NCI-H146 (cell line): ENCODE data around the gene VGLL1.

ENCODE experiments used
- DNase-seq: peaks from one replicate; lab custom pipeline; 2025; lab: John Stamatoyannopoulos, UW

The VGLL1 gene, protein sequence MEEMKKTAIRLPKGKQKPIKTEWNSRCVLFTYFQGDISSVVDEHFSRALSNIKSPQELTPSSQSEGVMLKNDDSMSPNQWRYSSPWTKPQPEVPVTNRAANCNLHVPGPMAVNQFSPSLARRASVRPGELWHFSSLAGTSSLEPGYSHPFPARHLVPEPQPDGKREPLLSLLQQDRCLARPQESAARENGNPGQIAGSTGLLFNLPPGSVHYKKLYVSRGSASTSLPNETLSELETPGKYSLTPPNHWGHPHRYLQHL

DNA sequence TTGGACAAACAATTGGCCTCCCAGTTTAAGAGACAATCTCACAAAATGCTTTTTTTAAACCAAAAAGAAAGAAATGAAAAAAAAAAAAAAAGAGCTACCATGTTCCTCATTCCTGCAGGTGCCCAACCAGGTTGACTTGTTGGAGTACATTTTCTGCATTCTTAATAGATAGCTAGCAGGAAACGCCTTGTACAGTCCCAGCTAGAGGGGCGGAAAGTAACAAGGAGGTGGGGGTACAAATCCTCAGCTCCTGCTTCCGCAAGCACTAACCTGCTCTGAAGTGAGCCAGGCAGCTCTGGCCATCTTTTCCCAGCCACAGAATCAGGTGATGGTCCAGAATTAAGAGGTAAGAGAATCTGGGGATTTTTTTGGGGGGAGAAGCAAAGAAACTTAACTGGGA lies at the start of gene VGLL1:
Gene VGLL1 (plus strand): TSS at position 265 of the 400 bp plus-strand sequence. CDS start 3,806 bp downstream, outside the sequence.
- no peak for DNase-seq

DNA sequence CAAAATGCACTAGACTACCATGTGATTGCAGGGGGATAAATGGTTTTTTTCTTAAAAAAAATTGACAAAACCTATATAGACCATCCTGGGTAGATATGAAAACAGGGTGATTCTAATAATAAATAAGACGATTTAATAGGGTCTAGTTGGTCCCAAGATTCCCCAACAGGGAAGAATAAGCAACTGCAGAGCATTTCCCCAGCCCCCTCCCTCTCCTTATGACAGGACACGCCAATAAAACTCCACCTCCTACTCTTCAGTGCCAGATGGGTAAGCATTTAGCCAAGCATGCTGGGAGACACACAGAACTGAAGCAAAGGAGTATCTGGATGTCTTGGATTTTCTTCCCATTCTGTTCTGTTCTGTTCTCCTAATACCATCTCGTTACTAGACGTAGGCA lies 44.4 kb upstream of the VGLL1 start, which contains the start of gene BRS3:
Gene BRS3 (plus strand): TSS at position 301 of the 400 bp plus-strand sequence. CDS start 168 bp downstream, outside the sequence.
- DNase-seq, result no peak

DNA sequence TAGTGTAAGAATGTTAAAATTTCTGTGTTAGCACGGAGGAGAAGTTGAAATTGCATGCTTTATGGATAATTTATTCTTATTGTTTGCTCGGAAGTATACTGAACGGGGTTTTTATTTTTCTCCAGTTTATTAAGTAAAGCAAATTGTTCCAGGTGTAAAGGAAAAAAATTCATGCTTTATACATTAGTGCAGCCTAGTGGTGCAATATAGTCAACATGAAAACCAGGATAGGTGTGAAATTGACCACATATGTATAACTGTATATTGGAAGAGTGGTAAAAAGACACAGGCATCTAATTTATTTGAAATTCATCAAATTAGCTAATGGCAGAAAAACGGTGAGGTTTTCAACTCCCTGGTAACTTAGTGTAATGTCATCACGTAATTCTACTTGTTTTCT lies 43.3 kb upstream of the VGLL1 start:
- peak; percentile 5 for DNase-seq

DNA sequence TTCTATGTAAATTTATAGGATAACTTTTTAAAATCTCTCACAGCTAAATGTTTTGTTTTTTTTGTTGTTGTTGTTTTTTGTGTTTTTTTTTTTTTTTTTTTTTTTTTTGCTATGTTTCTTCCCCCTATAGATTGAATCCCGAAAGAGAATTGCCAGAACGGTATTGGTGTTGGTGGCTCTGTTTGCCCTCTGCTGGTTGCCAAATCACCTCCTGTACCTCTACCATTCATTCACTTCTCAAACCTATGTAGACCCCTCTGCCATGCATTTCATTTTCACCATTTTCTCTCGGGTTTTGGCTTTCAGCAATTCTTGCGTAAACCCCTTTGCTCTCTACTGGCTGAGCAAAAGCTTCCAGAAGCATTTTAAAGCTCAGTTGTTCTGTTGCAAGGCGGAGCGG lies 40.2 kb upstream of the VGLL1 start:
- no peak for DNase-seq

DNA sequence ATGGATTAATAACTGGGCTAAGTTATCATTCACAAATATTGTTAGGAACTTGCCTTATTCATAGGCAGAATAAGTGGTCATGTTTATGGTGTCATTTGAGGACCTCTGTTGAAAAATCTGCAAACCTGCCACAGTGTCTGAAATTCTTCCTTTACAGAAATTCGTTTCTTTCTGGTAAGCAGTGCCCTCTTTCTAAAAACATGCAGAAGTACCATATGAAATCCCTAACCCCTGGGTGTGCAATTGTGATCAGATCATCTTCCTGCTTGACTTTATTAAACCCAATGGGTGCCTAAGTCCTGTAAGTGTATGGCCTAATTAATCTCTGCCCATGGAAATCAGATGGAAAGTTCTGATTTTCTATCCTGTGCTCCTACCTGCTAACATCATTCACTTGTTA lies 39.0 kb upstream of the VGLL1 start:
- DNase-seq, result no peak

DNA sequence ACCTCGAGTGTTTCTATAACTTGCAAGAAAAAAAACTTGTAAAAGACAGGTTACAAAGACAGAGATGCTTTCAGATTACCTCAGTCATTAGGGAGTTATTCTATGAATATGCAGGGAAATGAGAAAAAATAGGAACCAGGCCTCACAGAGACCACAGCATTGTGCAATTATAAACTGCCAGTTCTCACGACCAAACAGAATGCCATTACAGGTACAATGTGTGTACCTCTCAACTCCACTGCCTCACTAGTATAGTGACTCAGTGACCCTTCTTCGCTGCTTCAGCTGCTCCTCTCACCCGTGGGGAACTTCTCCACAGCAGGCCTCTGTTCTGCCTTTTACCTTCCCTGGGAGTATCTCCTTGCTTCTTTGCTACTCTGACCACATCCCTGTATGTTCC lies 37.0 kb upstream of the VGLL1 start:
- DNase-seq, result no peak

DNA sequence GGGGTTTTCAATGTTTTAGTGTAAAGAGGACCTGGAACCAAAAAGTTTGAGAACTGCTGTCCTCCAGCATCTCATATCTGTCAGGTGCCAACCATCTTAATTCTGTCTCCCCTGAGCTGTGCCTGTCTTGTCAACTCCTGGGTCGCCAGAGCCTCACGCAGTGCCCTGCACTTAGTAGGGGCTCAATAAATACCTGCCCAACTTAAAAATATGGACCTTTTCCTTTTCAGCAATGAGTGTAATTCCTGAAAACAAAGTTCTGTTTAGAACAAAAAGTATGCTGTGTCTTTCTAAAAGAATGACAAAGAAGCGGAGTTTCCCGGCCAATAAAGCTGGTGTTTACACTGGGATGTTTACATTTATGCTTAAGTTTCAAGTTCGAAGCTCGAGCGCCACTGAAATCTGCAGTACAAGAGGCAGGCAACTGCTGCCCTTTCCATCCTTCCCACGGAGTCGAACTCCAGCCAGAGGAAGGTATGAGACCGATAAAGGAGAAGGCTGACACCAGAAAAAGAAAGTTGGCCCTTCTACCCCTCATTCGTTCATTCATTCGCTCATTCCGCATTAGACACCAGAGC lies 35.7 kb upstream of the VGLL1 start:
- peak; percentile 51 for DNase-seq

DNA sequence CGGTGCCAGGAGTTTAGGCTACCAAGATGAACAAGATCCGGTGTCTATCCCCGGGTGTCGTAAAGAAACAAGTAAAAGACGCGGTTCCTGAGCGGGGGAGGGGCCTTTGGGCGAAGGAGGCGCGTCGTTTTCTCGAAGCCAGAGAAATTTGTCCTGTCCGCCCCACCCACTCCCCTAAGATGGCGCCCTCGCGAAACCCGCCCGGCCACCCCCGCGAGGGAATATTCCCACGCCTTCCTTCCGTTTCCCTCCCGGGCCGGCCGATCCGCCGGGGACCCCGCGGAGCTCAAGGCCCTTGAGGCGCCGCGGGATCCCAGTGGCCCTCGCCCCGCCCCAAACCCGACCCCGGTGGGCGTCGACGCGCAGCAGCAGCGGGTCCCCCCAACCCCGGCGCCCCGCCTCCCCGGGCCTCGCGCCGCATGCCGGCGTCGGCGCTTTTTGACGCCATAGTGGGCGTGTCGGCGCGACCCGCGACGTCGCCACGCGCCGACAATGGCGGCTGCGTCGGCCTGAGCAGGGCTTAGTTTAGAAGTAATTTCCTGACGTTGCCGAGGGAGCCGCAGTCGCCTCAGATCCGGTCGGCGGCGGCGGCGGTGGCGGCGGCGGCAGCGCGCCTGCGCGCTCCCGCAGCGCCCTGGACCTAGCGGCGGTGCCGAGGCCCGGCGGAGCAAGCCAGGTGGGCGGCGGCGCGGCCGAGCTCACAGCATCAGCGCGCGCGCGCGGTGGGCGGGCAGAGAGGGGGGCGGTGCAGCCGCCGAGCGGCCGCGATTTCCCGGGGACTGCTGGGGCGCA lies 35.1 kb upstream of the VGLL1 start:
- peak; percentile 87 for DNase-seq

DNA sequence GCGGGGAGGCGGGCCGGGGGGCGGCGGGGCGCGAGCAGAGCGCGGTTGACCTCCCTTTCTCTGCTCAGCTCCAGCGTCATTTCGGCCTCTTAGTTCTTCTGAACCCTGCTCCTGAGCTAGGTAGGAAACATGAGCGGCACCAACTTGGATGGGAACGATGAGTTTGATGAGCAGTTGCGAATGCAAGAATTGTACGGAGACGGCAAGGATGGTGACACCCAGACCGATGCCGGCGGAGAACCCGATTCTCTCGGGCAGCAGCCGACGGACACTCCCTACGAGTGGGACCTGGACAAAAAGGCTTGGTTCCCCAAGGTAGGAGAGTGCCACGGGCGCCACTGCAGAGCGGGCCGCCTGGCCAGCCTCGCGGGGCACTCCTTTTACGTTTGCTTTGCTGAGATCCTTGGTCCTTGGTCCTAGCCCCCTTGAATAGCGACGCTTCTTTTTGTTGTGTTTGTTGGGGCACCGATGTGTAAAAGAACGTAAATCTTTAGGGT lies 34.4 kb upstream of the VGLL1 start, which contains the start of gene HTATSF1:
Gene HTATSF1 (plus strand): TSS at position 37 of the 497 bp plus-strand sequence. CDS start 93 bp downstream, at position 130.
- DNase-seq, result no peak

DNA sequence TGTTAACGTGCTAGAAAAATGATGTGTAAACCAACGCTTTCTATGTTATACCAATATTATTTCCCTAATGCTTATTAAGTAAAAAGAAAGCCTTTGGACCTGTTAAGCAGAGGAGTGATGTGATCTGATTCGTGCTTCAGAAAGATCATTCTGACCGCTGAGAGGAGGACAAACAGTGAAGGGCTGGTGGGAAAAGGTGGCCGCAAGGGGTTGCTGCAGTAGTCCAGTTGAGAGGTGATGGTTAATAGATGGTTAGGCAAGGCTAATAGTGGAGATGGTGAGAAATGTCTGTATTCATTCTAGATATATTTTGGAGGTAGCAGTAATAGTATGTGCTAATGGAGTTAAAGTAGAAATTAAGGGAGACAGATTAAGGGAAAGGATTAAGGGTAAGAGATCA lies 12.9 kb upstream of the VGLL1 start:
- no peak for DNase-seq

DNA sequence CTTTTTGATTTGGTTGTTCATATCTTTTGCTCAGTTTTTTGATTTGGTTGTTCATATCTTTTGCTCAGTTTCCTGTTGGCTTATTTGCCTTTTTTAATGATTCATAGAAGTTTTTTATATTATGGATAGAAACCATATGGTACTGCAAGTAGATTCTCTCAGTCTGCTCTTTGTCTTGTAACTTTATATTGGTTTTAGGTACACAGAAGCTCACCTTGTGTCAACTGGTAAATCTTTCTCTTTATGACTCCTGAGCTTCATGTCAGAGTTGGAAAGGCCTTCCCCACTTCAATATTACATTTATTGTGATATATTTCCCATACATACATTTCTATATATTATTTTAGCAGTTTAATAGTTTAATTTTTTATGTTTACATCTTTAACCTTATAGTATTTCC lies 8.2 kb upstream of the VGLL1 start:
- no peak for DNase-seq

DNA sequence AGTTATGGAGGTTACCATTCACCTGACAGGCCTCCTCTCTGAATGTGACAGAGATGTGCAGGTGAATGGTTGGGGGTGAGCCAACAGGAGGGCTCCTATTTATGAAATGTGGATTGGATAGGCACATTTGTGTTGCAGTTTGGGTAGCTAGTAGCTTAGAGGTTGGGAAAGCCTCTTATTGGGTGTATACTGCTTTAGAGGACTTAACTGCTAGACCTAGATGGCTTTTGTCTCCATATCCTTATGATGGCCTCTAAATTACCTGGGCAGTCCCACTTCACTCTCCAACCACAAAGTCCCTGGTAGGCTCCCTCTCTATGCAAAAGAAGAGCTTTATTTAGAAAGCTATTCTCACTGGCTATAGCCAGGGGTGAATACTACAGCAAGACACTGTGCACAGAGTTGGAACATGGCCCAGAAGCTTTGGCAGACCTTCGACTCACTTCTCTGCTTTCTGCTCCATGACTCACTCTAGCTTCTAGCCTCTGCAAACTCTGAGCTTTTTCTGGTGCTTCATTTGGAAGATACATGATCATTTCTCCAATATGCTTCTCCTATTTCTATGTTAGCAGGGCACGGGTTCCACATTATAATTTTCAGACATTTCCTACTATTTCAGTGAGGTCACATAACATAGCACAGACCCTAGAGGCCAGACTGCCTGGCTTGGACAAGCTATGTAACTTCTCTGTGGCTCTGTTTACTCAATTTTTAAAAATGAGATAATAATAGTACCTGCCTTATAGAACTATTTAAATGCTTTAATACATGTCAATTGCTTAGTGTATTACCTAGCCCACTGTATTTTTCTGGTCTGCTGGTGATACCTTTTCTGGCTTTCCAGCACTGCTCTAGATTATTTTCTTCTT lies 6.0 kb upstream of the VGLL1 start:
- no peak for DNase-seq

DNA sequence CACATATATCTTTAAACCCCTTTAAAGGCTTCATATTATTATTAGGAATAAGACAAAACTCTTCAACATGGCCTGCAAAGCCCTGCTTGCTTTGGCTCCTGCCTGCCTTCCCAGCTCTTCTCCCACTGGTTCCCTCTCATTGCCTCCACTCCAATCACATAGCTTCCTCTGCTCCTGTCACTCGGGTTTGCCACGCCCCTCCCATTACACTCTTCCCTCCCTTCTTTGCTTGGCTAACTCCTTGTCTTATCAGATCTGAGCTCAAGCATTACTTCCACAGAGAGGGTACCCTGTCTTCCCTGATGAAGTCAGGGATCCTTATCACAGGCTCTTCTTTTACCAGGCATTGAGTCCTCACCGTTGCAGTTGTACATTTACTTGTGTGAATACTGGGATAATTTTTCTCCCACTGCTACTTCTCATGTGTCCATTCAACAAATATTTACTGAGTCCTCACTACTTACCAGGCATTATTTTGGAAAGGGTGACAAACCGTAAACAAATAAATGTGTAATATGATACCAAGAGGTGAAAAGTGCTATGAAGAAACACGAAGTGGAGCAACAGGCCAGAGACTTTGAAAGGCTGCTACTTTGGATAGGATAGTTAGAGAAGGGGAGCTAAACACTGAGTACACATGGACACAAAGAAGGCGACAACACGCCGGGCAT lies 3.2 kb upstream of the VGLL1 start:
- DNase-seq, result no peak

DNA sequence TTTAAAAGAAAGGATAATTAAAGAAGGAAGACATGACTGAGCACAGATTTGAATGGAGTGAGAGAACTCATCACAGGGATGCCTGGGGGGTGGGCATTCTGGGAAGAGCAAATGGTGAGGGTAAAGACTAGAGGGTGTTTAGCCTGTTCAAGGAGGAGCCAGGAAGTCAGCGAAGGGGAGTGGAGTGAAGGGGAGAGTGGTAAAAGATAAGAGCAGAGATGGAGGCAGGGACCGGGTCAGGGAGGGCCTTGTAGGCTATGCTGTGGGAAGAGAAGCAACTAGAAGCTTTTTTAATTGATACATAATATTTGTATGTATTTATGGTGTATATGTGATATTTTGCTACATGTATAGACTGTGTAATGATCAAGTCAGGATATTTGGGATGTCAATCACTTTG lies 2.2 kb upstream of the VGLL1 start:
- DNase-seq, result no peak

DNA sequence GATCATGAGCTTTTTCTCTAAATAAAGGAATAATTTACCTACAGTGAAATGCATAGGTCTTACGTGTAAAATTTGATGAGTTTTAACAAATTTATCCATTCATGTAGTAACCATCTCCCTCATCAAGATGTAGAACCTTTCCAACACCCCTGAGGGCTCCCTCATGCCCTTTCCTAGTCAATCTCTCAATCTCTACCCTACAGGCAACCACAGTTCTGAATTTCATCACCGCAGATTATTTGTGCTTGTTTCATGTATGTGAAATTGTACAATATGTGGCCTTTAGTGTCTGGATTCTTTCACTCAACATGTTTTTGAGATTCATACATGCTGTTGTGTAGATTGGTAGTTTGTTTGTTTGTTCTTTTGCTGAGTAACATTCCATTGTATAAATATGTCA lies 2.1 kb downstream of the VGLL1 start:
- no peak for DNase-seq

DNA sequence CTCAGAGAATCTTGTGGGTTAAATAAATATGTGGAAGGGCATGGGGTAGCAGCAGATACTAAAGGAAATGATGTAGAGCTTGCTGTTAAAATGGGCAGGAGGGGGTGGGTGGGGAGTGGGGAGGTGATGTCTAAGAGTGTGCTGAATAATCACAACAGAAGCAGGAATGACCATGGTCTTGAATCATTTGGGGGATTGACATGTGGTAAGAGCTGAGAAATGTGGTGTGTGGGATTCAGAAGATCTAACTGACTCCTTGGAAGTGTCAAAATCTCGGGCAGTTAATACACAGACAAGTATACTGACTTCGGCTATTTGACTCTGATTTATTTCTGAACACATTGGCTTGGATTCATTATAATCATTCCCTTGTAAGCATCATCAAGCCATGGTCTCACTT lies 6.8 kb downstream of the VGLL1 start:
- DNase-seq, result no peak

DNA sequence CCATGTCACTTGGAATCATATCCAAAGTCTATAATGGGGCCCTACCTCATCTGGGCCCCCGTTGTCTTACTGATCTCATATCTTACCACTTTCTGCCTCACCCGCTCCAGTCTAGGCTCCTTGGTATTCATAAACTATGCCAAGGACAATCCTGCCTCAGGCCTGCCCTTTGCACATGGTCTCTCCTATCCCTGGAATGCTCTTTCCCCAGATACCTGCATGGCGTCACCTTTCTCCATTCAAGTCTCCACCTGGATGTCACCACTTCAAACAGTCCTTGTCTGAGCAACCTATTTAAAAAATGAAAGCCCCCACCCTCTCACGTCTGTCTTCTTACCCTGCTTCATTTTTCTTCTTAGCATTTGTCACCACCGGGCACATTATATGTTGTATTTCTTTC lies 8.2 kb downstream of the VGLL1 start:
- no peak for DNase-seq

DNA sequence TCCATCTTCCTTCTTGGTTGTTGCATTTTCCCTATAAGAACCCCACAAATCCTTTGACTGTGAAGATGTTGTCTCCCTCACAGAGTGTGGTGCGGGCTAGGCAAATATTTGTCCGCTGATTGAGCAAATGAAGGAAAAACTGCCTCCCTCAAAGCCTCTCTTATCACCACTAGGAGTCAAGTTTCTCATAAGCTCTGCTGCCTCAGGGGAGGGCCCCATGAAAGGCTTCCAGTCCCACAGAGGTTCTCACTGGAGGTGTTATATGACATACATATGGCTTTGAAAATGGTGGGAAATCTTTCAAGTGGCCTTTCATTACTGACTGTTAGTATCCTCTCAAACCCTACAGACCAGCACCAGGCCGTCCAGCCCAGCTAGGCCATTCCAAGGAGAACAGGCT lies 9.3 kb downstream of the VGLL1 start:
- peak; percentile 26 for DNase-seq

DNA sequence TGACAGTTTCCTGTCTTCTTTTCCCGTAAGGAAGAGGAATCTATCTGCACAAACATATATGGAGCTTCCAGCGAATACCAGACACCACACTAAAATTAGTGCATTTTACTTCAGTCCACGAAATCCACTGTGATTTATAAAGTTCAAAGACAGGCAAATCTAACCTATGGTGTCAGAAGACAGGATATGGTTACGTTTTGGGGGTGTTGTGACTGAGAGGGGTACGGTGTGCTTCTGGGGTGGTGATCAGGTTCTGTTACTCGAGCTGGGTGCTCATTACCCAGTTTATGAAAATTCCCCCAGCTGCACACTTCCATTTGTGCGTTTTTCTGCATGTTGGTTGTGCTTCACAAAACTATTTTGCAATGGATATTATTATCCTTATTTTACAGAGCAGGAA lies 10.3 kb downstream of the VGLL1 start:
- no peak for DNase-seq

DNA sequence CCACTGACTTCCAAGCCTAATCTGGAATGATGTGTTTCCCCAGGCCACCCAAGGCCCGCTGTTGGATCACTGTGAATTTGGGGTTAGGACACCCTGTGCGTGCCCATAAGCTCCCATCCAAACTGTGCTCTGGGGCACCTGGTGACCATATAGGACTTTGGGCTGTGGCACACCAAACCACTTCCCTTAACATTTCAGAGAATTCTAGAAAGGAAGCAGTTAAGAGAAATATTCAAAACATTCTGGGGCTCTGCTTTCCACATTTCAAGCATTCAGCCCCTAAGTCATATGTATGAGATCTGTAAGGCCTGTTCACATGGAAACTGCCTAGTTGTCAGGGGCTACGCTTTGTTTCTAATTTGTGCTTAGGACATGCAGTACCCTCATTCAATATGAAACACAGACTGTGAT lies 14.4 kb downstream of the VGLL1 start:
- DNase-seq, result peak; percentile 7

DNA sequence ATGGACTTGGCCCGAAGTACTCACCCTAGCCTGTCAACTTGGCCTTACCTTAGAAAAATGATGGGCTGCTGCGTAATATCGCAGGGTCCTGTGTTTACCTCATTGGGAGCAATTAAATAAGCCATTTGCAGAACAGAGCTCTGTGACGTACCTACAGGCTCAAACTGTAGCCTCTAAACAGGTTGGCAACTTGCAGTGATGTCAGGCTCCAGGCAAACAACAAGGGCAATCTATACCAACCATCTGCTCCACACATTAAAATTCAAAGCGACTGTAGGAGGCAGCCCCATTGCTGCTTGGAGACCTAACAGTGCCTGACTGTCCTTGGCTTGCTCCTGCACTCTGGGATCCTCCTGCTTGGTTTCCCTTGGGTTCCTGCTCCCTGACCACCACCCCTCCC lies 17.2 kb downstream of the VGLL1 start:
- no peak for DNase-seq
